SHP77 (cell line): ENCODE results near the gene PIGS.

ENCODE experiments used
- DNase-seq, 2 experiments: peaks; one replicate each; lab custom pipeline; 2025; lab: John Stamatoyannopoulos, UW

Gene PIGS

DNA sequence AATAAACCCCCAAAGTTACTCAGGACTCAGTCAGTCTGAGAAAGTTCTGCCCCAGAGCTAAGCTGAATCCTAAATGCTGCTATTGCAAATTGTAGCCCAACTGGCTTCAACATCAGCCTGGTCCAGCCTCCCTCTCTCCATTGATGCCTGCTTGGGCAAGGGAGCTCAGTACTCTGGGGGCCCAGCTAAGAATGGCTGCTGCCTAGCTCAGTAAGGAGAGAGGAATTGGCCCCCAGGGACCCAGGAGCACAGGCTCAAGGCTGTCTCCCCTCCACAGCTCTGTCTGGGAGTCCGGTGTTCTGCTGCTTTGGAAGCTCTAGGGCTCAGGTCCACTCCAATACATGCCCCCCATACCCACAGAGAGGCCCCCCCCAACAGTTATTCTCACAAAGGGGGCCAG lies 20.5 kb downstream of the PIGS start:
- DNase-seq = no peak

DNA sequence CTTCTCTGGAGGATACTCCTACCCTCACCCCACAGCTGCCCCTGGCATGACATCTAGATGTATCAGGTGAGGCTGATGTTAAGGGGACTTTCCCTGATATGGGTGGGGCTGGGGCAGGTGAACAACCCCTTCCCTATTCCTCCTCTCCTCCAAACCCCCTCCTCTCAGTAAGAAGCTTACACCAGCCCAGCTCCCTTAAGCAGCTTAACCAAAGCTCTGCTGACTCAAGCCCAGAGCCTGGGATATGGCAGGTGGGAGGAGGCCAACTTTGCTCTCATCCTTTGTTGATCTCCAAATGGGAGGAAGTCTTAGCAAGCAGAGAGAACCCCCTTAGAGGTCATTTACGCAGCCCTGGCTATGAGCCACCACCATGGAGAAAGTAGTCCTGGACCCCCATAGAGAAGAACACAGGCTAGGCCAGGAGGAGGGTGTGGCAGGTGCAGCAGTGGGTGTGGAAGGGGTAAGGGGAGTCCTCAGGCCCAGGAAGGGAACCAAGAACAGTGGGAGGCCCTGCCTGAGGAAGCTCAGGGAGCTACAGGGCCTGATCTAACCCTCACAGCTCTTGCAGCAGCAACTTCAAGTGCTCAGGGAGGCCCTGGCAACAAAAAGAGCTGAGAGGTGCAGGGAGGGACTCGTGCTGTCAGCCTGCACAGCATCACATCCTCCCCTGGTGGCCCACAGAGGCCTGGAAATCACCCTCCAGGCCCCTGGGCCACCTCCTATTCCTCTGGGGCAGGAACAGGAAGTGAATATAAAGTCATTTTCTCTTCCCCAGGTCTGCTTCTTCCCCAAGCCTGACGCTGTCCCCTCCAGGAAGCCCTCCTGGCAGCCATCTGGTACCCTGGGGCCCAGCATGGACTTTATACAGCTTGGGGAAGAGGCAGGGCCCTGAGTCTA lies 21.8 kb downstream of the PIGS start:
- DNase-seq = no peak

GRCh38 chr17:28548417-28549130 lies 22.8 kb downstream of the PIGS start:
- DNase-seq = no peak

GRCh38 chr17:28547623-28548416 lies 23.5 kb downstream of the PIGS start:
- DNase-seq = peak; percentile 51 to 65

DNA sequence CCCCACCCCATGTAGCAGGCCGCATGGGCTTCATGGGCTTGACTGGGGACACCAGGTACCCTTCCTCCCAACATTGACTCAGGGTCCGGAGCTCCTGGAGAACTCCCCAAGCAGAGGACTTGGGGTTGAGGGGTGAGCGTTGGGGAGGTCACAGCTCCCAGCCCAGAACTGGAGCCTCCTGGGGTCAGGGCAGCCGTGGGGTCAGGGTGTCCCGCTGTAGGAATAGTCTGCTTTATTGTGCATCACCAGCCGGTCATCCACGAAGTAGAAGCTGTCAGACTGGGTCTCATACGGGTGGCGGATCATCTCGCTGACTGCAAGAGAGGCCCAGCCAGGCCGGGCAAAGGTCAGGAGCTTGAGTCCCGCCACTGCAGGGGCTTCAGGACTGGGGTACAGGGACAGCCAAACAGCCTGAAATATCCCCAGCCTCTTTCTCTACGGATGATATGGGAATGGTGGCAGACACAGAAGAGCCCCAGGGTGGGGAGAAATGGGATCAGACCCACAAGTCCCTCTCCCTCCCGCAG lies 24.2 kb downstream of the PIGS start:
- DNase-seq = no peak

DNA sequence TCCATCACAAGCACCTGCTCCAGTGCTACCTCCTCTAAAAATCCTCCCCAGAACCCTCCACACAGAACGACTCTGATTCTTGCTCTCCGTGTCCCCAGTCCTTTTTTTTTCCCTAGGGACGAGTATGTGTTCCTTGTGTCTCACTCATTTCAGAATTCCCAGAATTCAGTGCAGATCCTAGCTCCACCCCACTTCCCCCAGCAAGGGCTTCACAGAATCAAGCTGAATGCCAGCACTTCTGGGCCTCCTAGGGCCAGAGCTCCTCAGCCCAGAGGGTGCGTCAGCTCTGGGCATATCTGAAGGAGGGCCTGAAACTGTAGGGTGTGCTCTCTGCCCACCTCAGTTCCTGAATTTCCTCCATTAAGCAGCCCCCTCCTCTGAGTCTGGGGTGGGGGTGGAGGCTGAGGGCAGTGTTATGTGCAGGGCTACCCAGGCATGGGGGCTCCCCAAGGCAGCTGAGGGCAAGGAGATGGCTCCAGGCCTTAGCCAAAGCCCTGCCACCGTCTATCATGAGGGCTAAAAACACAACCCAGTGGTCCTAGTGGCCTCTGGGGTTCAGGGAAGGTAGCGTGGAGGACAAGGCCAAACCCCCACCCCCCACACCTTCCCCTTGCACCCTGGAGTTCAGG lies 25.4 kb downstream of the PIGS start:
- no peak for DNase-seq

- no peak for DNase-seq
Measured at GRCh38 chr17:28545141-28545503, 26.2 kb downstream of the PIGS start.

DNA sequence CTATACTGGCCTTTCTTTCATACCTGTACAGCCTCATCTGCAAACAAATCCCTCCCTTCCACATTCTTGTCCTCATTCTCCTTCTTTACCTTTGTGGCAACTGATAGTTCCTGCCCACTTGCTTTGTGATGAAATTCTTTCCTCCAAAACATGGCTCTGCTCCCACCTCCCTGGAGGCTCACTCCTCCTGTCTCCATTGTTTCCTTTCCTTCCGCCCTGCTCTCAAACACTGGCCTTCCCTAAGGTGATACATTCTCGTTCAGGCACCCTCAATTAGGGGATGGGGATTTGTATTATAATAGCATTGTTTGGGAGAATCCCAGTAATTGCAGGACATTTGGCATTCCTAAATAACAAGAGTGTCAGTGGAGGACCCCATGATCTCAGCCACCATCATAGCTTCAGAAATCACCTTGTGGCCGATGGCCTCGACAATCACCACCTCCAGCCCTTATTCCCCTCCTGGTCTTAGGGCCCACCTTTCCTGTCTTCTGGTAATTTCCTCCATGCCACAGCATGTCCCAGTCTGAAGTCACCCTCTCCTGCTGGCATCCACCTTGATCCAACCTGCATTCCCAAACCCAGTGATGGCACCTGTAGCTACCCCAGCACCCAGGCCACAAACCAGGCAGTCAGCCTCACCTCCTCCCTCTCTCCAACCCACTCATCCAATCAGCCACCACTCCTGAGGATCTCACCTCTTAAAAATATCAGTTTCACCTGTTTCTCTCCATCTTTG lies 26.8 kb downstream of the PIGS start:
- DNase-seq = no peak

DNA sequence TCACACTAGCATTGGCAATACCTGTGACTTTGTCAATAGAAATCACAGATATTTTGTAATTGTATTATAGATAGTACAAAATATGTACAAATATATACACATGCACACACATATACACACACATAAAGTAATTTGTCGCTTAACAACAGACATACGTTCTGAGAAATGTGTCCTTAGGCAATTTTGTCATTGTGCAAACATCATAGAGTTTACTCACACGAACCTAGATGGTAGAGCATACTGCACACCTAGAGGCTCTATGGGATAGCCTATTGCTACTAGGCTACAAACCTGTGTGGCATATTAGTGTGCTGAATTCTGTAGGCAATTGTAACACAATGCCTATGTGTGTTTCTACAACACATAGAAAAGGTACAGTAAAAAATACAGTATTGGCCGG lies 29.9 kb downstream of the PIGS start:
- DNase-seq = no peak

- DNase-seq = no peak
Measured at GRCh38 chr17:28540231-28540630, 31.1 kb downstream of the PIGS start.

DNA sequence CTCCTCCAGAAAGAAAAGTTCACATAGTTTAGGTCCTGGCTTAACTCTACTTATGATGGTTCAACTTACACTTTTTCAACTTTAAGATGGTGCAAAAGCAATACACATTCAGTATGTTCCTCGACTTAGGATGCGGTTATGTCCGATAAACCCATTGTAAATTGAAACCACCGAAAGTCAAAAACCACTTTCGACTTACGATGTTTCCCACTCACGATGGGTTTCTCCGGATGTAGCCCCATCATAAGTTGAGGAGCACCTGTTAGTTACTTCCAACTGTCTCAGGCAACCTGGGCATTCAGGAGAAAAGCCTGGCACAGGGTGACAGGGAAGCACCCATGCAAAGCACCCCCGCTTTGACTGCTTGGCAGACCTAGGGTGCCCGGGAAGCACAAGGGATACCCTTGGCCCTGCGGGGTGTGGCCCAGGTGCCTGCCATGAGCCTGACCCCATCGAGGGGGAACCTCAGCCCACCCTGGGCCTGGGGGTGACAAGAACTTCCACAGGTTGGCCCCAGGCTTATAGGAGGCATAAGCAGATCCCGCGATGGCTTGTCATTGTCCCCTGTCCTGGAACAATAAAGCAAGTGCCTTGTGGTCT lies 32.9 kb downstream of the PIGS start:
- DNase-seq = no peak

- no peak for DNase-seq
Measured at GRCh38 chr17:28537219-28537610, 34.1 kb downstream of the PIGS start.

GRCh38 chr17:28536532-28537218 lies 34.6 kb downstream of the PIGS start:
- DNase-seq = no peak

DNA sequence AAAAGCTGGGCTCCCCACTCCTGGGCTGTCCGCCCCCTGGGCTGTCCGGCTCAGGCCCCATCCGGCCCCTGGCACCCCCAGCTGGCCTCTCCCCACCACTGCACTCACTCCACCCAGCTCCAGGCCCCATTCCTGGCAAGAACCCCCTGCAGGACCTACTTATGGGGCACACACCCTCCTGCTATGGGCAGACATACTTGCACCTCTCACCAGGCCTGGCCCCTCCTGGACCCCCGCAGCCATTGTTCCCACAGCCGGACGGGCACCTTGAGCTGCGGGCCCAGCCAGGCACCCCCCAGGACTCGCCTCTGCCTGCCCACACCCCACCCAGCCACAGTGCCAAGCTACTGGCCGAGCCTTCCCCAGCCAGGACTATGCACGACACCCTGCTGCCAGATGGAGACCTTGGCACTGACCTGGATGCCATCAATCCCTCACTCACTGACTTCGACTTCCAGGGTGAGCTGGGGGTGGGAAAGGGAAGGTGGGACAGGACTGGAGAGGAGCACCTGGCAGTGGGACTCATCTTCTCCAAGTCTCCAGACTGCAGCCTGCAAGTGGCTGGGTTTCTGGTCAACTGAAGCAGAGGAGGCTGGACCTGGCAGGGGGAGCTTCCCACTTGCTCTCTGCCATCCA lies 36.5 kb downstream of the PIGS start:
- DNase-seq = no peak

DNA sequence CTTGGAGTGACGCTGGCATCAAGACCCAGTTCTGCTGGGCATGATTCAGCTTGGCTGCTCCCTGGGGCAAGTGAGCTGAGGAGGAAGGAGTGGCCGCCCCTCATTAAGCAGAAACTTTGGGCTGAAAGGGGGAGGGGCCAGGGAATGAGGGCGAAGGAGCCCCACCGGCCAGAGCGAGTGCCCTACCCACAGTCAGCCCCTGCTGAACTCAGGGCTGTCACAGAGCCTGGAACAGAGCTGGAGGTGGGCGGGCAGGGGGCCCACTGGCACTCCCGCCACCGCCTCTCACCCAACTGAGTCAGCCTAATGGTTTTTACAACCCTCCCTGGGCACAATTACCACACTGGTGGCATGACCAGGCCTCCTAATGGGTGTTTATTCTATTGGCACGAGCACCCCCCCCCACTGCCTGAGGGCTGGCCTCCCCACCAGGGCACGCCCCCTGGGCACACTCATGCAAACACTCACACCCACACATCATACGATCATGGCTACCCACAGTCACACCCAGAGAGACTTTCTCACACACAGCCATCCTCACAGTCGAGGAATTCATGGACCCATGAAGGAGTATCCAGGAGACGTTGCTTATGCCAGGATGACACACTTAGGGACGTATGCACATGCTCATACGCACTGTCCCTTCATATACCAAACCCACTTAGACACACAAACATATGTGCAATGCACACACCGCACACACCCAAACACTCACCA lies 38.1 kb downstream of the PIGS start:
- DNase-seq = no peak

GRCh38 chr17:28532050-28532960 lies 39.0 kb downstream of the PIGS start:
- DNase-seq = no peak

DNA sequence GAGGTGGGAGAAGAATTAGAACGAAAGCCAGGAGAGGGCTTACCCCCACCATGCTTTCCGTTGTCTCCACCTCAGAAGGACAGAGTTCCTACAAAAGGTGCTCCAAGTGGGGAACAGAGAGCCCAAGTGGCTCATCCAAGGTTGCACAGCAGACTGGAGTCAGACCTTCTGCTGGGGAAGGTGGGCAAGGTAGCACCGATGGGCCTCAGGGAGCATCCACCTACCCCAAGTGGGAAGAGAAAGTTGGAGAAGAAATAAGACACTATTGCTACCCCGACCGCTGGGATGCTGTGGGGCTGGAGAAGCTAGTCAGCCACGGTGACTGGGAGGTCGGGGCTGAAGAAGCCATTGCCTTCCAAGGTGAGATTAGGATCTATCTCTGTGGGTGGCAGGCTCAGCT lies 40.4 kb downstream of the PIGS start:
- DNase-seq = no peak

GRCh38 chr17:28530250-28530649 lies 41.1 kb downstream of the PIGS start:
- DNase-seq = no peak
